Cortex of kidney (tissue), 1 donor: ENCODE results near the gene TPPP3.

ENCODE experiments used
- DNase-seq: peaks from one replicate; lab custom pipeline; 2025; lab: John Stamatoyannopoulos, UW

The TPPP3 gene

GRCh38 chr16:67405336-67405735 is 12.0 kb upstream of the TPPP3 start:
- DNase-seq = no peak

GRCh38 chr16:67404740-67405226 is 11.5 kb upstream of the TPPP3 start:
- no peak for DNase-seq

DNA sequence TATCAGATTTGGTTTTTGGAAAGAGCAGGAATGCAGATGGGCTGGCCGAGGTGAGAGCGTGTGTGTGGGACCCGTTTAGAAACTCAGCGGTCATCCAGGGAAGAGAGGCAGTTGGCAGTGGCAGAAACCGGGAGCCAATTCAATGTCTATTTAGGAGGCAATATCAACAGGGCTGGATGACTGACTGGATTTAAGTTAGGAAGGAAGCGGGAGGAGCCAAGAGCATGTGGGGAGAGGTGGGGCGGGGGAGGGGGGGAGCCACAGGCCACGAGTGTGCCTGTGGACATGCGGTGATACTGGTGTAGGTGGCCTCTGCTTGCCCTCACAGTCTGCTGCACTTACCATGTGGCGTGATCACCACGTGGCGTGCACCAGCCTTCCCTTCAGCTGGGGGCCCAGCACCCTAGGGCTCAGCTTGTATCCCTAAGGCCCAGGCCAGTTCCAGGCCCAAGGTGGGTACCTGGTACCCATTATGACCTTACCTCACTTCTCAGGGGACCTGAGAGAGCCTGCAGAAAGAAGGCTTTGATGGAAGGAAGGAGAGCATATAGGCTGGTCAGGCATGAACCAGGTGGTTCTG is 10.8 kb upstream of the TPPP3 start:
- no peak for DNase-seq

GRCh38 chr16:67400901-67401300 is 7.6 kb upstream of the TPPP3 start:
- no peak for DNase-seq

GRCh38 chr16:67399749-67400704 is 6.7 kb upstream of the TPPP3 start:
- DNase-seq = no peak

DNA sequence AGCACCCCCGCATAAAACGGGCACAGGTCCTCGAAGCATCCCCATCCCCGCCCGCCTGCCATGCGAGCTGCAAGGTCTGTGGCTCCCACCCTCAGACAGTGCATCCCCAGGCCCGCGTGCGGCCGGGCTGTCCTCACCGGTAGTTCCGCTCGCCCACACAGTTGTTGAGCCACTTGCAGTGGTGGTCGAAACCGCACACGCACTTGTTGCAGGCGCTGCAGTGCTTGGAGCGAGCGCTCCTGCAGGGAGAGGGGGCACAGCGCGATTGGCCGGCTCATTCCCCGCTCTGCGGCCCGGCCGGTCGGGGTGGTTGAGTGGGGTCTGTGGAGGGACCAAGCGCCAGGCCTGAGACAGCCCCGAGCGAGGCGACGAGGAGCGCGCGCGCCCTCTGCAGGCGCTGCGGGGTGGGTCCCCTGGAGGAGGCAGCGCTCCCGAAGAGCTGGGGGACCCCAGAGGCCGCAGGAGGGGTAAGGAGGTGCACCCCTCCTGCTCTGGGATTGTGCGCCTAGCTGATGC is 6.0 kb upstream of the TPPP3 start:
- DNase-seq = no peak

GRCh38 chr16:67398546-67399217 is 5.4 kb upstream of the TPPP3 start:
- no peak for DNase-seq

DNA sequence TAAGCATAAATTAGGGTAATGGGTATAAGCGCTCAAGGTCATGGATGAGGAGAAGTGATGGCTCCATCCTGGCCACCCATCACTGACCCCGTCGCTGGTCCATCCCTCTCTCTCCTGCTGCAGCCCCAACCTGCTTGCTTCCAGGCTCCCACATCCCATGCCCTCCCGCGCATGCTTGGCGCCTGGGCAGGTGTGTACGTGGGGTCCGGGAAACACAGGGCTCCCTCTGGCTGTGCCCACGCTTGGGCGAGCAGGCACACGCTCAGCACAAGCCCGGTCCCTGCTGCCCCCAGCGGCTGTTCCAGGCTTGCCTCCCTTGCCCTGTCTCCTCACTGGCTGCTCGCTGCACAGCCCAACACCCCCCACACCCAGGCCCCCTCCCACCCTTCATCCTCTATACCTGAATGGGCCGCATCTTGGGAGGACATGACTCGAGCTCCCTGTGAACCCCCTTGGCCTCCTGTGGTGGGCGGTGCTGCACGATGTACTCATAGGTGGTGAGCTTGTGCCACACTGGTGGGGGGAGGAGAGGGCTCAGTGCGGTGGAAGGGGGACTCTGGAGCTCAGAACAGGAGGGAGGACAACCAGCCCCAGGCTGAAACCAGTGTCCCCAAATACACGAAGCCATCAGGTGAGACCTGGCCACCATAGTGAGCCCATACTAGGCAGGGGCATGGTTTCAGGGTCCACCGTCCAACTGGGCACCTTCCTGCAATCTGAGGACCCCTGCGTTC is 4.7 kb upstream of the TPPP3 start:
- no peak for DNase-seq

DNA sequence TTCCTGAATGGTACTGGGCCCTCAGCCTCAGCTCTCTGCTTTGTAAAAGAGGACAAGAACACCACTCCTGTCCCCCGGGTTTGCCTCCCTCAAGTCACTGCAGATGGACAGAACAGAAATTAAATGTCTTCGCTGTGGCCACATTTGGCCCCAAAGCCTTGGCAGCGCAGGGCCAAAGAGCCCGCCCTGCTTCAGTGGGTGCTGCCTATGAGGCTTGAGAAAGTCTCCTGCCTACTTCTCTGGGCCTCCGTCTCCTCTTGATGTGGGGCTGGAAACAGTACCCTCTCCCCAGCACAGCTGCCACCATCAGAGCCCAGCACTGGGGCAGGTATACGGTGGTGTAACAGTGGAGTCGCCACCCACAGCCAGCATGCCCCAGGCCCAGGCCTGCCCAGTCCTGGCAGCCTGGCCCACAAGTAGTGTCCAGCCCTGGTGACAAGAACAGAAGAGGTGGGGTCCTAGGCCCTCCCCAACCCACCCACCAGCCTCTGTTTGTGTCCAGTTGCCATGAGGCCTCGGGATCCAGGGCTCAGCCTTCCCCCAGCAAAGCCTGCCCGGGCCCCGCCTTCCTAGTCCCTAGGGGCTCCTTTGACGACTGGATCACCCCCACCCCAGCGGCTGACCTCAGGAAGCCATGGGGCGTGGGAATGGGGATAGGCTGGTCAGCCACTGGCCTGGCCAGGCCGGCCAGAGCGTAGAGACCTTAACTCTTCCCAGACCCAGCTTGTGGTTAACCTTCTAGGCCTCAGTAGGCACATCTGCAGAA is 3.9 kb upstream of the TPPP3 start:
- no peak for DNase-seq

- DNase-seq = no peak
These were observed 3.1 kb upstream of the TPPP3 start for GRCh38 chr16:67396159-67397035.

DNA sequence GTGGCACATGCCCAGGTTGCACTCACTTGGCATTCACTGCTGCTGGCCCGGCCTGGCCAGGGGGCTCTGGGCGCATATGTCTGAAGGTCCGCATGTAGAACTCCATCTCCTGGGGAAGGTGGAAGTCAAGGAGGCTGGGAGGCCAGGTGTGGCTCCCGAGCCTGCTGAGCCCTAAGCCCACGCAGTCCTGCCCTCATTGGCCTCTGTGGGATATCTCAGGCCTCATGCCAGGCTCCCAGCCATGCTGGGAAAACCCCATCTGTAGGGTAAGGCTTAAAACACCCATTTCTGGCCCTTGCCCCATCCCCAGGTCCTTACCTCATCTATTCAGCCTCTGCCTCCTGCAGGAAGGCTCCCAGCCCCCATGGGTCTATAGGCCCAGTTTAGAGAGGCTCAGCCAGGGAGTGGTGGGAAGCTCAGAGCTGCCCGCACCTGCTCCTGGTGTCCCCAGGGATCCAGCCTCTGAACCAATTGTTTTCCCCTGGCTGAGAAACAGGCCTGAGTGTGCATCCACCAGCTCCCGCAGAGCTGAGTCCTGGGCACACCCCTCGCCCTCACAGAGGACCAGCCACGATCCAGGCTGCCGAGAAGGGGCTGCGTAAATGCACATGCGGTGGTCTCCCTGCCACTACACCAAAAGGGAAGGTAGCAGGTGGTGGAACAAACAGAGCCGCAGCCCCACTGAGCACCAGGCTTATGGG is 2.3 kb upstream of the TPPP3 start:
- DNase-seq = no peak

- DNase-seq = no peak
These were observed 1.8 kb upstream of the TPPP3 start for GRCh38 chr16:67395105-67395457.

GRCh38 chr16:67394155-67395104 is 1.1 kb upstream of the TPPP3 start:
- no peak for DNase-seq

DNA sequence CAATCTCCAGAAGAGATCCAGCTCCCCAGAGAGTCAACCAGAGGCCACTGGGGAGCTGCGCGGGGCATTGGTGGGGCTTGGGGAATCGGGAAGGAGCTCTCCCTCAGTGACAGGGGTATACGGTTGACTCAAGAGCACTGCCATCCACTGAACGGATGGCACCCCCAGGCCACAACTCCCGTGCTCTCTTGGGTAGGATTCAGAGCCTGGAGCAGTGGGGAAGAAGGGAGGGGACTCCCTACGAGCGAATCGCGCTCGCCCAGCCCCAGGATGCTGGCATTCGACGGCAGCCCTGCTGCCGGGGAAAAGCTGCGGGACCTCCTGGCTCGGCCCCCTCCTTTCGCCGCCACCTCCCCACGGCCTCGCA is 473 bp upstream of the TPPP3 start:
- DNase-seq = no peak

GRCh38 chr16:67392301-67393059 is 818 bp downstream of the TPPP3 start:
- no peak for DNase-seq

- no peak for DNase-seq
These were observed 1.6 kb downstream of the TPPP3 start for GRCh38 chr16:67391424-67392300.
